Activated CD4-positive, alpha-beta T cell treated with anti-CD3 and anti-CD28 coated beads for 4 hours (primary cell): Measurements from ENCODE around the gene MDM2.
"Not testable (repeated sequence)": the region's sequence is repeated elsewhere in the genome, so short reads cannot be mapped to it uniquely, and the experiment has no call there.

Experiments used
- DNase-seq, 2 donors: peaks; one replicate each; pipeline ENCODE4 v3.0.0-alpha.2; 2020

The MDM2 gene

GRCh38 chr12:68807274-68807575, 752 bp upstream of the MDM2 start:
- not testable (repeated sequence) for DNase-seq

DNA sequence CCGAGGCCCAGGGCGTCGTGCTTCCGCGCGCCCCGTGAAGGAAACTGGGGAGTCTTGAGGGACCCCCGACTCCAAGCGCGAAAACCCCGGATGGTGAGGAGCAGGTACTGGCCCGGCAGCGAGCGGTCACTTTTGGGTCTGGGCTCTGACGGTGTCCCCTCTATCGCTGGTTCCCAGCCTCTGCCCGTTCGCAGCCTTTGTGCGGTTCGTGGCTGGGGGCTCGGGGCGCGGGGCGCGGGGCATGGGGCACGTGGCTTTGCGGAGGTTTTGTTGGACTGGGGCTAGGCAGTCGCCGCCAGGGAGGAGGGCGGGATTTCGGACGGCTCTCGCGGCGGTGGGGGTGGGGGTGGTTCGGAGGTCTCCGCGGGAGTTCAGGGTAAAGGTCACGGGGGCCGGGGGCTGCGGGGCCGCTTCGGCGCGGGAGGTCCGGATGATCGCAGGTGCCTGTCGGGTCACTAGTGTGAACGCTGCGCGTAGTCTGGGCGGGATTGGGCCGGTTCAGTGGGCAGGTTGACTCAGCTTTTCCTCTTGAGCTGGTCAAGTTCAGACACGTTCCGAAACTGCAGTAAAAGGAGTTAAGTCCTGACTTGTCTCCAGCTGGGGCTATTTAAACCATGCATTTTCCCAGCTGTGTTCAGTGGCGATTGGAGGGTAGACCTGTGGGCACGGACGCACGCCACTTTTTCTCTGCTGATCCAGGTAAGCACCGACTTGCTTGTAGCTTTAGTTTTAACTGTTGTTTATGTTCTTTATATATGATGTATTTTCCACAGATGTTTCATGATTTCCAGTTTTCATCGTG, 612 bp downstream of the MDM2 start:
- DNase-seq = peak; percentile 46 to 59

GRCh38 chr12:68809190-68810026, 1.4 kb downstream of the MDM2 start:
- DNase-seq = no peak

- not testable (repeated sequence) for DNase-seq
Measured at GRCh38 chr12:68810027-68810389, 2.0 kb downstream of the MDM2 start.

DNA sequence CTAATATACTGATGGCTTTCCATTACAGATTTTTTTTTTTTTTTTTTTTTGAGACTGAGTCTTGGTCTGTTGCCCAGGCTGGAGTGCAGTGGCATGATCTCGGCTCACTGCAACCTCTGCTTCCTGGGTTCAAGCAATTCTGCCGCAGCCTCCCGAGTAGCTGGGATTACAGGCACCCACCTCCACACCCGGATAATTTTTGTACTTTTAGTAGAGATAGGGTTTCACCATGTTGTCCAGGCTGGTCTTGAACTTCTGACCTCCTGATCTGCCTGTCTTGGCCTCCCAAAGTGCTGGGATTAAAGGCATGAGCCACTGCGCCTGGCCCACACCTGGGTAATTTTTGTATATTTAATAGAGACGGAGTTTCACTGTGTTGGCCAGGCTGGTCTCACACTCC, 3.6 kb downstream of the MDM2 start:
- not testable (repeated sequence) for DNase-seq

DNA sequence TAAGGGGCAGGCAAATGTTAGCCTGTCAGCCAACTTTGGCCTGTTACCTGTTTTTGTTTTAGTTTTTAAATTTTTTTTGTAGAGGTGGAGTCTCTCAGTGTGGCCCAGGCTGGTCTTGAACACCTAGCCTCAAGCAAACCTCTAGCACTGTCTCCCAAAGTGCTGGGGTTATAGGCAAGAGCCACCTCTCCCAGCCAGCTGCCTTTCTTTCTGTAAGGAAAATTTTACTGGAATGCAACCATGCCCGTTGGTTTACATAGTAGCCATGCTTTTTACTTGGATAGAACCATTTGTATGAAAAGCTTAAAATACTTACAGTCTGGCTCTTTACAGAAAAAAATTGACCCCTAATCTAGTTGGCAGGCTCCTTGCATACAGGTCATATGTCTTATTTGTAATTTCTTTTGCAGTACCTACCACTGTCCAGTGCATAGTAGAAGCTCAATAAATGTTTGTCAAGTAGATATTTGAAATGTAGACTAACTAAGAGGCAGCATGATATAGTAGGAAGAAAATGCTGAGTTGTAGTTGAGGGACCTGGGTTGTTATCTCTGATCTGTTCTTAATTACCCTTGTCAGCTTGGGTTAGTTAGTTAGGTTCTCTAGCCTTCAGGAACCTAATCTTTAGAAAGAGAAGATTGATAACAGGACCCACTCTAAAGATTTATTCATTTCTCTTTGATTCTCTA, 4.7 kb downstream of the MDM2 start:
- DNase-seq = no peak

DNA sequence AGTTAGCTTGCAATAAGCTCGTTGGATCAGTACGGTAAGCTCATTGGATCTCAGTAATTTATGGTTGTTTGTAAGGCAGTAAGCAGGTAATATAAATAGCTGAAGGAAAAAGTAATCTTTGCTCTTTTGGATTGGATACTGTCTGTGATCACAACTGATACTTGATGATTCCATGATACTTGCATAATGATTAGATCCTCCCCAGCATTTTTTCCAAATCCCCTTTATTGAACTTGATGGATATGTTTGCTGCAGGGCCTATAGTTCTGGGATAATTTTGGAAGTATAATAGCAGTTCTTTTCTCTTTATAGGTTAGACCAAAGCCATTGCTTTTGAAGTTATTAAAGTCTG, 5.2 kb downstream of the MDM2 start:
- DNase-seq = no peak

DNA sequence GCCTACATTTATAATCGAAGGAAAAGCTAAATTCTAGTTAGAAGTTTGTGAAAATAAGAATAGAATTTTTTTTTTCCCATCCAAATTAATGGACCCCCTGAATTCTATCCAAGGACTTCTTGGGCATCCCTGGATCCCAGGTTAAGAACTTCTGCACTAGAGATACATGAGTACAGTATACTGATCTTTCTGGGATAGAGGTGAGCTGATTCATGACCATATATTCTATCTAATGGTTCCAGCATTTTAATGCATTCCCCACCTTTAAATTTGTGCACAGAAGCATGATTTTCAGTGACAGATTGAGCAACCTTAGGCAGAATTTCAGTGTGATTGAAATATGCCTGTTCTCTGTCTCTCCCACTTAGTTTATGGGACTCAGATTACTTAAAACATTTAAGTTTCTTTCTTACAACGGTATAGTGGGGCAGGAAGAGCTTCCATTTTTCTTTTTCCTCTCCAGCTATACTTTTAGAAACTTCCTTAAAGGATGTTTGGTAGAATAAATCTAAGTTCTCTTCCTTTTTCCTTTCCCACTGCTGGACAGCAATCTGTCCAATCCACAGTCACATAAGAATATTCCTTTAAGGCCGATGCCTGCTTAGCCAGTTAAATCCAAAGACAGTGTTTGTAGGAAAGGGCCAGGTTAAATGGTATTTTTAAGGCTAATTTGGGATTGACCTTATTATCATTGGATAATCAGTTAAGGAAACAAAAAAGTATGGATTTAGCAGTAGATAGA, 6.7 kb downstream of the MDM2 start:
- no peak for DNase-seq

DNA sequence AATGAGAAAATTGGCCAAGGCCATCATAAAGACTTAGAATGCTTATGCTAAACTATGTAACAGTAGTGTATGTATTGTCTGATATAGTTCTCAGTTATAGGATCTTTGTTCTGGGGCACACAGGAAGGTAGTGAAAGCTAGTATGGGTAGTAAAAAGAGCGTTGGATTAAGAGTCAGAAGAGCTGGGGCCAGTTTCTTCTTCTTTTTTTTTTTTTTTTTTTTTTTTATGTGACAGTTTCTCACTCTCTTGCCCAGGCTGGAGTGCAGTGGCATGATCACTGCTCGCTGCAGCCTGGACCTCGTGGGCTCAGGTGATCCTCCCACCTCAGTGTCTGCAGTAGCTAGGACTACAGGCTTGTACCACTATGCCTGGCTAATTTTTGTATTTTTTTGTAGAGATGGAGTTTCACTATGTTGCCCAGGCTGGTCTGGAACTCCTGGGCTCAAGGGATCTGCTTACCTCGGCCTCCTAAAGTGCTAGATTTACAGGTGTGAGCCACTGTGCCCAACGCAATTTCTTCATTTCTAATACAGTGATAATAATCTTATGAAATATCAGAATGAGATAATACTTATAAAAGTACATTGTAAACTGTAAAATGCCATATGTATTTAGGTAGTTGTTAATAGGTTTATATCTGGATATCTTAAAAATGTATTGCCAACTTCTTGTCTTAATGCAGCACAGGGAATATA, 7.4 kb downstream of the MDM2 start:
- no peak for DNase-seq

DNA sequence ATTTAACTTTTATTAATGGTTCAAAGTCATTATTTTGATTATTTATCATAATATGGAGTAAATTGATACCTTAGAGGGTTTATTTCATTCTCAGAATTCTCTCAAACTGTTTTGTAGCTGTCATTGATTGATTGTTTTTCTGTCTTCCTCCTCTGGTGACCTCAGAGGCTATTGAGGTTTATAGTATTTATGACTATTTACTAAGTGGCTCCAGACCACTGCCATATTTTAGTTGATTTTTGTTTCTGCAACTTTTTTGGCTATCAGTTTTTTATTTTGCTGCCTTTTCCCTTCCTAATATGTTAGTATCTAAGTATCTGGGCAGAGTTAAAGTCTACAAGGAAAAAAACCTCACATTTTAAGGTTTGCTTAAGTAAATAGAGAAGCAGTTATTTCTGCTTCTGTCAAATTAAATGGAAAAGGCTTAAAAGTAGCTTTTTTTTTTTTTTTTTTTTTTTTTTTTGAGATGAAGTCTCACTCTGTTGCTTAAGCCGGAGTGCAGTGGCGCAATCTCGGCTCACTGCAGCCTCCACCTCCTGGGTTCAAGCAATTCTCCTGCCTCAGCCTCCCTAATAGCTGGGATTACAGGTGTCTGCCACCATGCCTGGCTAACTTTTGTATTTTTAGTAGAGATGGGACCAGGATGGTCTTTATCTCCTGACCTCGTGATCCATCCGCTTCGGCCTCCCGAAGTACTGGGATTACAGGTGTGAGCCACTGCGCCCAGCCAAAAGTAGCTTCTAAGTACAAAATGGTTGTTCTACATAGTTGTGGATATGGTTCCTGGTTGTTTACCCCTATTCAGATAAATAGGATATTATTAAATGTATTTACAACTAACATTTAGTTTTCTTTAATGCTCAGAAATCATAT, 8.2 kb downstream of the MDM2 start:
- DNase-seq = no peak

GRCh38 chr12:68819481-68819880, 11.5 kb downstream of the MDM2 start:
- DNase-seq = not testable (repeated sequence)

- DNase-seq = no peak
Measured at GRCh38 chr12:68821357-68822188, 13.6 kb downstream of the MDM2 start.

- DNase-seq = no peak
Measured at GRCh38 chr12:68823696-68824095, 15.7 kb downstream of the MDM2 start.

GRCh38 chr12:68824131-68824530, 16.2 kb downstream of the MDM2 start:
- DNase-seq = no peak

DNA sequence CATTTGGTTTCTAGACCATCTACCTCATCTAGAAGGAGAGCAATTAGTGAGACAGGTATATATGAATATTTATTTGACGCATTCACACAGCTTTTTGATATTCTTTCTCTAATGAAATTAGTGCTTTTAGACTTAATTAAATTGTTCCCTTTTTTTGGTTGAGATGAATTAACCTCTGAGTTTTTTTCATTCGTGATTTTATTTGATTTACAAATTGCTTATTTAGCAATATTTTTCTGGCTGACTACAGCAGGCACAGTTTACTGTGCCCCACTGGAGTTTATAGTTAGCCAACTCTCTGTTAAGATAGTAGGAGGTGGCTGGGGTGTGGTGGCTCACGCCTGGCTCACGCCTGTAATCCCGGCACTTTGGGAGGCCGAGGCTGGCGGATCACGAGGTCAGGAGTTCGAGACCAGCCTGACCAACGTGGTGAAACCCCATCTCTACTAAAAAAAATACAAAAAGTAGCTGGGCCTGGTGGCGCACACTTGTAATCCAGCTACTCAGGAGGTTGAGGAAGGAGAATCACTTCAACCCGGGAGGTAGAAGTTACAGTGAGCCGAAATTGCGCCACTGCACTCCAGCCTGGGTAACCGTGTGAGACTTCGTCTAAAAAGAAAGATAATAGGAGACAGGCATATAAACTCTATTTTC, 16.7 kb downstream of the MDM2 start:
- DNase-seq = no peak

GRCh38 chr12:68825569-68826217, 17.7 kb downstream of the MDM2 start:
- no peak for DNase-seq

DNA sequence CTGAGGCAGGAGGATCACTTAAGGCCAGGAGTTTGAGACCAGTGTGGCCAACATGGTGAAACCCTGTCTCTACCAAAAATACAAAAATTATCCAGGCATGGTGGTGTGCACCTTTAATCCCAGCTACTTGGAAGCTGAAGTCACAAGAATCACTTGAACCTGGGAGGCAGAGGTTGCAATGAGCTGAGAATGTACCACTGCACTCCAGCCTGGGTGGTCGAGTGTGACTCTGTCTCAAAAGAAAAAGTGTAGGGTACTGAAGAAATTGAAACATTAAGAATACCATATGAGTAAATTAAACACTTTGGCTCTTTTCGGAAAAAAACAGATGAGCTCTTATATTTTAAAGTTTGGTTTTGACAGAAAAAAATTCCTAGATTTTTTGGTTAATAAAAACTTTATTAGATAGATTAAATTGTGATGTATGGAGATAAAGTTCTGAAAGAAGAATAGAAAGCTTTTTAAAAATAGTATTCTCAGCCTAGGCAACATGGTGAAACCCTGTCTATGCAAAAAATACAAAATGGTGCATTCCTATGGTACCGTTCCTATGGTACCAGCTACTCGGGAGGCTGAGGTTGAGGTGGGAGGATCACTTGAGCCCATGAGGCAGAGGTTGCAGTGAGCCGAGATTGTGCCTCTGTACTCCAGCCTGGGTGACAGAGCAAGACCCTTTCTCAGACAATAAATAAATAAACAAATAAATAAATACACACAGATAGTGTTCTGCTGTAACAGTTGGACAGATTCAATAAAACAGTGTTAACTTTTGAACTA, 20.1 kb downstream of the MDM2 start:
- DNase-seq = no peak

- DNase-seq = no peak
Measured at GRCh38 chr12:68828672-68829068, 20.7 kb downstream of the MDM2 start.

GRCh38 chr12:68831272-68831671, 23.3 kb downstream of the MDM2 start:
- no peak for DNase-seq
